GM19467 (cell line): ENCODE measurements around the gene COL2A1.

Experiments
- ATAC-seq: cut with Tn5 transposase; IDR thresholded peaks from one replicate; pipeline ENCODE4 v1.9.1; 2021; ENCODE audit warnings: mild to moderate bottlenecking, moderate library complexity; ENCODE audit not compliant: unreplicated experiment

COL2A1 gene

DNA sequence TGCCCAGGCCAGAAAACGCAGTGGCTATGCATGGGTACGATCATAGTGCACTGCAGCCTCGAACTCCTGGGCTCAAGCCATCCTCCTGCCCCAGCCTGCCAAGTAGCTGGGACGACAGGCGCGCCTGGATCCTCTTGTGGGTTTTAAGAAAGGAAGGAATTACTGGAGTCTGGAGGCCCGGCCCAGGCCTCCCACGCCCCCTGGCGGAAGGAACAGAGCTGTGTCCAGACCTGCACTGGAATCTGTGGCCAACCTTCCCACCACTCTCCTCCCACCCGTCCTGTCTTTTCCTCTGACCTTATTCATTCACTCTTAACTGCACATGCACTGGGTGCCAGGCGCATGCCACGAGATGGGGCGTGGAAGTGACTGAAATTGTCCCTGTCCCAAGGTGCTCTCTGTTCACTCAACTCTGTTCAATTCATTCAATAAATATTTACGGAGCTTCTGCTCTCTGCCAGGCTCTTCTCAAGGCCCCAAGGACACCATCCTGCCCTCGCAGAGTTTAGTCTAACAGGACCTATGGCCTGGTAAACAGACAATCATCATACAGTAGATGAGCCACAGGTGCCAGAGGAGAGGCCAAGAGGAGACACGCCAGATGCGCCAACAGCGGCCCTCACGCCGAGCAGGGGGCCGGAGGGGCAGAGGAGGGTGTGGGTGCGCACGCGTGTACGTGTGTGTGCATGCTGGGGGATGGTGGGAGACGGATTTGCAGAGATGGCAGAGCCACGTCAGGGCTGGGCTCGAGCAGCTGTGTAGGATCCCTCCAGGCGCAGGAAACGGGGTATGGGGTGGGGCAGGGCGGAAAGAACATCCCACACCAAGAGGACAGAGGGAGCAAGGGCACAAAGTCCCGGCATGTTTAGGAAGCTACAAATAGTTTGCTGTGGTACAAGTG is 54.6 kb downstream of the COL2A1 start:
- peak; percentile 56 for ATAC-seq

GRCh38 chr12:47947341-47947740 is 56.9 kb downstream of the COL2A1 start:
- ATAC-seq = no peak

GRCh38 chr12:47946413-47947323 is 57.6 kb downstream of the COL2A1 start:
- ATAC-seq = no peak

GRCh38 chr12:47945341-47945728 is 58.9 kb downstream of the COL2A1 start:
- no peak for ATAC-seq

- ATAC-seq = no peak
These were observed 59.5 kb downstream of the COL2A1 start for GRCh38 chr12:47944685-47945340.

DNA sequence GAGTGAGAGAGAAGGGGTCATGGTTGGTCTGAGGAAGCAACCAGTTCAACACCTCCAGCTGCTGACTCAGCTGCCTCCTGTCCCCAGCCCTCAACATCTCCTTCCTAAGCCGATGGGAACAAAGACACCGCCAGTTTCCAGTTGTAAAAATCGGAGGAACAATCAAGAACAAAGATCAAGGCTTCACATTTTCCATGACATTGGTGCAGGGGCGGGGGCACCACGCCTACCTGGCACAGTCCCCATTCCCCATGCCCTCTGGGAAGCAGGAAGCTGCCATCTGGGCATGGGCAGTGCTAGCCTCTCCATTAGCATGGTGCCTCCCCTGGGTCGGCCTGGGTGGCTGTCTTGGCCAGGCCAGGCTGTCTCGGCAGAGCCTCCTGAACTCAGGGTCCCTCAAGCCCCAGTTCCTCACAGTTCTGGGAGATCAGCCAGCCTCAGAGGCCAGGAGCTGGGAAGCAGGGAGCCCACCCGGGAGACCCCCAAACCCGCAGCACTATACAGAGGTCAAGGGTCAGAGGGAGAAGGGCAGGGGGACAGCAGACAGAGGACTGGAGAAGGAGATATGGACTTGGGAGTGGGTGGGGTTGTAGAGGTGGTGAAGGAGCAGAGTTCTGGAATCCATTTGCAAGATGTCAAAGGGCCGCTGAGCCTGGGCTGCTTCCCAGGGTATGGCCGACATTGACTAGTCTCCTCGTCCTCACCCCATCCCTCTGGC is 60.5 kb downstream of the COL2A1 start:
- ATAC-seq = no peak

DNA sequence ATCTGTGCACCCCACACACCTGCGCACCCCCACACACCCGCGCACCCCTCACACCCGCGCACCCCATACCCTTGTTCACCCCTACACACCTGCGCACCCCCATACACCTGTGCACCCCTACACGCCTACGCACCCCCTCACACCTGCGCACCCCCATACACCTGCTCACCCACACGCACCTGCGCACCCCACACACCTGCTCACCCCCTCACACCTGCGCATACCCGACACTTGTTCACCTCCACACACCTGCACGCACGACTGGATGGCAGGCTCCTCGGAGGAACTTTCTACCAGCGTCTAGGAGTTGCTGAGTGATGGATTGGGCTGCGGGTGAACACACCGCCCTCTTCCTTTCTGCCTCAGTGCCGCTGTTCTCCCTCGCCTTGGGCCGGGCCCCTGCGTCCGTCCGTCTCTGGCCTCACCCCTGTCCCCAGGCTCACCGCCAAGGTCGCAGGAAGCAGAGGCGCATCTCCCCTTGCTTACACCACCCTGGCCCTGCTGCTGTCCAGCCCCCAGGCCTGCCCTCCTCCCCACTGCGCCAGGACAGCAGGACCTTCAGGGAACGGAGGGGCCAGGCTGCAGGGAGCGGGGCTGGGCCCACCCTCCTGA is 61.6 kb downstream of the COL2A1 start:
- no peak for ATAC-seq

DNA sequence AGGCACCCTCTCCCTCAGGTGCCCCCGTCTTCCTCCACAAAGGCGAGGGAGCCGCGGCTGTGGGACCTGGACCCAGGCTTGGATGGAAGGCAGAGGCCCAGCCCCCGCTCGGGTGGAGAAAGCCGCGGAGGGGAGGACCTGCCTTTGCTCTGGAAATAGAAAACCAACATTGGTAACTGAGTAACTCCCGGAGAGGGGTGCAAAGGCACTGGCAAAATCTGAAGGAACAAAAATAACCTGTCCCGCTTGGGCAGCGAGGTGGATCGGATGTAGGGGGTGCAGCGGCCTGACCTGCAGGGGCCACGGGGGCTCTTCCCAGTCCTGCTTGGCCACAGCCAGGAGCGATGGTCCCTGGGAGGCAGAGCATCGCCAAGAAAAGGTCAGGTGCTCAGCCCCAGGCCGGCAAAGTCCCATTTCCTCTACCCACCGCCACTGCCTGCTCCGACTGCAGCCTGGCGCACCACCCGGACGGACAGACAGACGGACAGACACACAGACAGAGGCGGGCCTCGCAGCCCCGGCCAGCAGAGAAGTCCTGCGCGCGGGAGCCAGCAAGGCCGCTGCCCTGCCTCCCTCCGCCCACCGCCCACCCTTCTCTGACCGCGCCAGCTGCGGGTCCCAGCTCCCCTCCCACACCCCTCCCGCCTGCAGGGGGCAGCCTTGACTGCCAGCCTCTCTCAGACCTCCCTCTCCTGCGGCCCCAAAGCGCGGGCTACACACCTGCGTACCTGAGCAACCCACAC is 62.2 kb downstream of the COL2A1 start:
- ATAC-seq = no peak

GRCh38 chr12:47941475-47941780 is 62.8 kb downstream of the COL2A1 start:
- ATAC-seq = no peak

GRCh38 chr12:47940773-47941474 is 63.4 kb downstream of the COL2A1 start:
- ATAC-seq = no peak

DNA sequence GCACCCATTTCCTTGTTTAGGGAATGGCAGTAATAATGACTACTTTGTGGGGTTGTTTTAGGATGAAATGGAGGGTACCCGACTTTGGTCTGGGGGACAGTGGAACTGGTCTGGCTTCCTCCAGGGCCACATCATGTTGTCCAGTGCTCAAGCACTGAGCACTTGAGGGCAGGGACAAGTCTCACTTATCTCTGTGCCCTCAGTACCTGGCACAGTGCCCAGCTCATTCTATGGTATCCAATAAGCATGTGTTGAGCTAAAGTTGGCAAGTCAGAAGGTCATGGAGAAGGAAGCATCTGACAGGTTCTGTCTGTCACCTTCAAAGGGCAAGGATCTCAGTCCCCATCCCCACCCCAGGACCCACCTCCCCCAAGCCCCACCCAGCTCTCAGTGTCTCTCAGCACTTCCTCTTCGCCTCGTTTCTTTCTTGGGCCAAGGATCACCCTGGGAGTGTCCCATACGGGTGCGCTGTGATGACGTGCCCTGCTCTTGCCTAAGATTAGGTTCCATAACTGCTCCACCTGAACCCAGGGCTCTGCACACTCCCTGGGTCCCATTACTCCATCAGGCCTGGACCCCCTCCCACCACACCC is 65.2 kb downstream of the COL2A1 start:
- no peak for ATAC-seq

- no peak for ATAC-seq
These were observed 65.7 kb downstream of the COL2A1 start for GRCh38 chr12:47938594-47938993.

DNA sequence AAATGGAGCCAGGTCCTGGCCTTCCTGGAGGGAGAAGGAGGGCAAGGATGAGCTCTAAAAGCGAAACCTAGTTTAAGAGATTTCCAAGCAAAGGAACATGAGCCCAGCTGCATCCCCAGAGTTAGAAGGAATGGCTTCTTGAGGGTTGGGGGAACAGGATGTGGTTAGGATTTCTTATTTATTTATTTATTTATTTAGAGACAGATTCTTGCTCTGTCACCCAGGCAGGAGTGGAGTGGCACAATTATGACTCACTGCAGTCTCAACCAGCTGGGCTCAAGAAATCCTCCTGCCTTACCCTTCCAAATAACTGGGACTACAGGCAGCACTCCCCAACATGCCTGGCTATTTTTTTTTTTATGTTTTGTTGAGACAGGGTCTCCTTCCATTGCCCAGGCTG is 66.2 kb downstream of the COL2A1 start:
- no peak for ATAC-seq

GRCh38 chr12:47935184-47935583 is 69.1 kb downstream of the COL2A1 start:
- no peak for ATAC-seq

DNA sequence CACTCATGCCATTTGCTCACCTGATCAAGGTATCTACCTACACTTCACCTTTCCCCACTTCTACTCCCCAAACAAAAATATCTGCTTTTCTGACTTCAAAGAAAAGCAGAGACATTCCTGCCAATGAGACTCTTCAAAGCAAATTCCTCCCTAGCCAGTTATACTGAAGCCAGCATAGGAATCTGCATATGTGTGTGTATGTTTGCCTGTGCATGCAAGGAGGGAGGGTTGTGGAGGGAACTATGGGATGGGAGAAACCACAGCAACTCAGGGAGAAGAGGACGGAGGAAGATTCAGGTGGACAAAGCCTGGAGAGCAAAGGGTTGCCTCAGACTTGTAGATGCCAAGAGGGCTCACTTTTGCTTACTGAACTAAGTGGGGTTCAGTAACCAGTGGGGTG is 73.1 kb downstream of the COL2A1 start:
- ATAC-seq = no peak

GRCh38 chr12:47930634-47931033 is 73.6 kb downstream of the COL2A1 start:
- no peak for ATAC-seq

GRCh38 chr12:47927346-47927745 is 76.9 kb downstream of the COL2A1 start:
- no peak for ATAC-seq
